ENCODE data around the gene PRKAR1A.

Gene PRKAR1A

GRCh38 chr17:68599552-68600066 lies 87.4 kb downstream of the PRKAR1A start:
- no peak for DNase-seq (ENCODE audit: low read depth)
- H3K4me3 ChIP-seq (ENCODE audit: low read length), result peak overlapping the region; percentile 77
- TF ChIP-seq CTCF (conservative IDR thresholded peaks at IDR 0.05; ENCODE audit: low read length), result no peak

GRCh38 chr17:68600067-68600930 lies 88.1 kb downstream of the PRKAR1A start:
- no peak for DNase-seq (ENCODE audit: low read depth)
- H3K4me3 ChIP-seq (ENCODE audit: low read length), result peak overlapping the region; percentile 77
- TF ChIP-seq CTCF (conservative IDR thresholded peaks at IDR 0.05; ENCODE audit: low read length), result no peak; the same call in 1 of the 2 replicates
